Activated CD4-positive, alpha-beta T cell treated with anti-CD3 and anti-CD28 coated beads, Interleukin-2, amount 10 ng/mL, durations not matched to agents 24 days and 14 days (primary cell): ENCODE data around the gene TAF1B. TPM values are rescaled to one million over a fixed set of nuclear protein-coding genes. Genes with fewer than 3 reads are reported as not detected.
"Not testable (repeated sequence)": the region's sequence is repeated elsewhere in the genome, so short reads cannot be mapped to it uniquely, and the experiment has no call there.

Experiments used
- DNase-seq: peaks from one replicate; pipeline ENCODE4 v3.0.0; 2022
- H3K27ac Mint-ChIP-seq: one replicate; pipeline ENCODE4 v1.8.0; 2022; ENCODE audit warnings: mild to moderate bottlenecking, mixed read lengths
- H3K27me3 Mint-ChIP-seq: one replicate; pipeline ENCODE4 v1.8.0; 2022; ENCODE audit warnings: mixed read lengths
- H3K36me3 Mint-ChIP-seq: one replicate; pipeline ENCODE4 v1.8.0; 2022; ENCODE audit warnings: low read depth, mild to moderate bottlenecking, mixed read lengths
- H3K4me1 Mint-ChIP-seq: one replicate; pipeline ENCODE4 v1.8.0; 2021; ENCODE audit warnings: mixed read lengths
- H3K4me3 Mint-ChIP-seq: one replicate; pipeline ENCODE4 v1.8.0; 2022; ENCODE audit warnings: mild to moderate bottlenecking, moderate library complexity, mixed read lengths
- H3K9me3 Mint-ChIP-seq: one replicate; pipeline ENCODE4 v1.8.0; 2021; ENCODE audit warnings: mixed read lengths
- intact Hi-C: fragments of 100-400 bp; cut with micrococcal nuclease; formaldehyde crosslinking; loops from one replicate; pipeline ENCODE4 v1.15.1; 2023
- total RNA-seq: library from RNA; stranded (reverse); gene quantifications from 2 replicates; pipeline ENCODE4 v1.2.3, GENCODE V29; 2022

Gene TAF1B
- total RNA-seq, 1 donor from 2014 or later: 21.9 TPM

- no peaks in the 10 kb centered on the region for H3K4me1 Mint-ChIP-seq
- H3K27me3 Mint-ChIP-seq: no peaks in the 10 kb centered on the region
- H3K4me3 Mint-ChIP-seq: no peak overlapping the region
- no peak for DNase-seq
- H3K9me3 Mint-ChIP-seq: peaks cover 37% of the 10 kb centered on the region
- H3K27ac Mint-ChIP-seq: no peak overlapping the region
- peaks cover 87% of the 10 kb centered on the region for H3K36me3 Mint-ChIP-seq
- intact Hi-C loops: no loop called here
These were observed 15.4 kb downstream of the TAF1B start for GRCh38 chr2:9858730-9859068.

- intact Hi-C loops, DNase-seq, H3K4me3 Mint-ChIP-seq, H3K27ac Mint-ChIP-seq, H3K4me1 Mint-ChIP-seq, H3K27me3 Mint-ChIP-seq: not testable (repeated sequence)
- H3K36me3 Mint-ChIP-seq: peaks cover 68% of the 10 kb centered on the region
- peaks cover 43% of the 10 kb centered on the region for H3K9me3 Mint-ChIP-seq
These were observed 17.8 kb downstream of the TAF1B start for GRCh38 chr2:9860922-9861580.

- H3K4me3 Mint-ChIP-seq: no peak overlapping the region
- no peak for DNase-seq
- no peaks in the 10 kb centered on the region for H3K27me3 Mint-ChIP-seq
- intact Hi-C loops: no loop called here
- no peaks in the 10 kb centered on the region for H3K4me1 Mint-ChIP-seq
- H3K36me3 Mint-ChIP-seq: peaks cover 18% of the 10 kb centered on the region
- H3K27ac Mint-ChIP-seq: no peak overlapping the region
- H3K9me3 Mint-ChIP-seq: peaks cover 9% of the 10 kb centered on the region
These were observed 24.6 kb downstream of the TAF1B start for GRCh38 chr2:9867881-9868280.

GRCh38 chr2:9873337-9873736 is 30.1 kb downstream of the TAF1B start:
- H3K36me3 Mint-ChIP-seq: peaks cover 46% of the 10 kb centered on the region

GRCh38 chr2:9877026-9877425 is 33.8 kb downstream of the TAF1B start:
- H3K27me3 Mint-ChIP-seq: no peaks in the 10 kb centered on the region
- no peaks in the 10 kb centered on the region for H3K9me3 Mint-ChIP-seq
- H3K27ac Mint-ChIP-seq: no peak overlapping the region
- no peak overlapping the region for H3K4me3 Mint-ChIP-seq
- intact Hi-C loops: no loop called here
- H3K36me3 Mint-ChIP-seq: peaks cover 52% of the 10 kb centered on the region
- H3K4me1 Mint-ChIP-seq: no peaks in the 10 kb centered on the region
- DNase-seq: no peak

More at GRCh38 chr2:9873337-9873736, 30.1 kb downstream of the TAF1B start:
- no peak overlapping the region for H3K27ac Mint-ChIP-seq
- H3K4me3 Mint-ChIP-seq: no peak overlapping the region
- intact Hi-C loops: no loop called here
- no peaks in the 10 kb centered on the region for H3K27me3 Mint-ChIP-seq
- no peaks in the 10 kb centered on the region for H3K4me1 Mint-ChIP-seq
- DNase-seq: no peak
- H3K9me3 Mint-ChIP-seq: no peaks in the 10 kb centered on the region

- intact Hi-C loops: no loop called here
- no peak for DNase-seq
- Mint-ChIP-seq H3K27ac (no peak overlapping the region), H3K27me3 (no peaks in the 10 kb centered on the region), H3K9me3 (no peaks in the 10 kb centered on the region), H3K4me1 (no peaks in the 10 kb centered on the region), H3K36me3 (peaks cover 49% of the 10 kb centered on the region), H3K4me3 (no peak overlapping the region)
These were observed 34.5 kb downstream of the TAF1B start for GRCh38 chr2:9877726-9878125.

- H3K27ac Mint-ChIP-seq: no peak overlapping the region
- no peaks in the 10 kb centered on the region for H3K27me3 Mint-ChIP-seq
- no peaks in the 10 kb centered on the region for H3K4me1 Mint-ChIP-seq
- H3K36me3 Mint-ChIP-seq: peaks cover 38% of the 10 kb centered on the region
- H3K9me3 Mint-ChIP-seq: no peaks in the 10 kb centered on the region
- no peak for DNase-seq
- intact Hi-C loops: no loop called here
- no peak overlapping the region for H3K4me3 Mint-ChIP-seq
These were observed 36.4 kb downstream of the TAF1B start for GRCh38 chr2:9879455-9880194.

- H3K36me3 Mint-ChIP-seq: peaks cover 45% of the 10 kb centered on the region
- intact Hi-C loops: no loop called here
- no peak overlapping the region for H3K4me3 Mint-ChIP-seq
- H3K4me1 Mint-ChIP-seq: peaks cover 5% of the 10 kb centered on the region
- DNase-seq: no peak
- no peak overlapping the region for H3K27ac Mint-ChIP-seq
- H3K27me3 Mint-ChIP-seq: no peaks in the 10 kb centered on the region
- H3K9me3 Mint-ChIP-seq: peaks cover 4% of the 10 kb centered on the region
These were observed 40.6 kb downstream of the TAF1B start for GRCh38 chr2:9883897-9884296.

- Mint-ChIP-seq H3K27me3 (no peaks in the 10 kb centered on the region), H3K27ac (no peak overlapping the region), H3K4me1 (peaks cover 5% of the 10 kb centered on the region)
These were observed 41.2 kb downstream of the TAF1B start for GRCh38 chr2:9884436-9884835.

GRCh38 chr2:9885036-9885684 is 41.9 kb downstream of the TAF1B start:
- Mint-ChIP-seq H3K4me1 (peaks cover 7% of the 10 kb centered on the region), H3K9me3 (peaks cover 4% of the 10 kb centered on the region), H3K36me3 (peaks cover 48% of the 10 kb centered on the region), H3K4me3 (no peak overlapping the region), H3K27me3 (no peaks in the 10 kb centered on the region), H3K27ac (no peak overlapping the region)
- intact Hi-C loops: no loop called here
- no peak for DNase-seq

More at GRCh38 chr2:9884436-9884835, 41.2 kb downstream of the TAF1B start:
- intact Hi-C loops: no loop called here
- DNase-seq: no peak
- peaks cover 47% of the 10 kb centered on the region for H3K36me3 Mint-ChIP-seq
- peaks cover 4% of the 10 kb centered on the region for H3K9me3 Mint-ChIP-seq
- no peak overlapping the region for H3K4me3 Mint-ChIP-seq

- peaks cover 55% of the 10 kb centered on the region for H3K36me3 Mint-ChIP-seq
- H3K9me3 Mint-ChIP-seq: peaks cover 4% of the 10 kb centered on the region
These were observed 44.2 kb downstream of the TAF1B start for GRCh38 chr2:9887513-9887912.

GRCh38 chr2:9889812-9890261 is 46.6 kb downstream of the TAF1B start:
- DNase-seq: no peak
- intact Hi-C loops: no loop called here
- H3K27ac Mint-ChIP-seq: no peak overlapping the region

More at GRCh38 chr2:9887513-9887912, 44.2 kb downstream of the TAF1B start:
- Mint-ChIP-seq H3K4me3 (no peak overlapping the region), H3K27me3 (no peaks in the 10 kb centered on the region), H3K4me1 (peaks cover 7% of the 10 kb centered on the region), H3K27ac (no peak overlapping the region)
- DNase-seq: no peak
- intact Hi-C loops: no loop called here

GRCh38 chr2:9892236-9892635 is 49.0 kb downstream of the TAF1B start:
- H3K4me3 Mint-ChIP-seq: no peak overlapping the region
- DNase-seq: no peak
- peaks cover 33% of the 10 kb centered on the region for H3K36me3 Mint-ChIP-seq
- no peaks in the 10 kb centered on the region for H3K27me3 Mint-ChIP-seq
- peaks cover 3% of the 10 kb centered on the region for H3K9me3 Mint-ChIP-seq
- no peak overlapping the region for H3K27ac Mint-ChIP-seq
- peaks cover 11% of the 10 kb centered on the region for H3K4me1 Mint-ChIP-seq
- intact Hi-C loops: no loop called here

More at GRCh38 chr2:9889812-9890261, 46.6 kb downstream of the TAF1B start:
- Mint-ChIP-seq H3K4me3 (no peak overlapping the region), H3K36me3 (peaks cover 51% of the 10 kb centered on the region), H3K9me3 (peaks cover 4% of the 10 kb centered on the region), H3K27me3 (no peaks in the 10 kb centered on the region), H3K4me1 (peaks cover 7% of the 10 kb centered on the region)
